Lung (tissue), 14 donors: Measurements from ENCODE around the gene TRIM74. TPM values are rescaled to one million over a fixed set of nuclear protein-coding genes. Genes with fewer than 3 reads are reported as not detected.
"Not testable (repeated sequence)": the region's sequence is repeated elsewhere in the genome, so short reads cannot be mapped to it uniquely, and the experiment has no call there.

Source experiments
- ATAC-seq: fragments of 200-7000 bp; cut with Tn5 transposase; one replicate; pipeline ENCODE4 v1.9.1; 2020; ENCODE audit warnings: moderate number of reproducible peaks; ENCODE audit not compliant: insufficient read depth, low FRiP score
- DNase-seq, 3 donors: peaks; one replicate each; pipeline ENCODE4 v3.0.0-alpha.2; 2013 to 2017
- H3K27ac ChIP-seq, 2 donors: one replicate each; pipeline ENCODE4 v1.5.1; 2013; ENCODE audit warnings: mild to moderate bottlenecking in 2 of 2, moderate library complexity in 2 of 2, control low read depth in 1 of 2, inconsistent platforms in 1 of 2, low read depth in 1 of 2, low read length in 1 of 2
- H3K27me3 ChIP-seq, 3 donors: one replicate each; pipeline ENCODE4 v1.5.1; 2013; ENCODE audit warnings: low read length in 2 of 3; ENCODE audit not compliant: control insufficient read depth in 3 of 3, insufficient read depth in 3 of 3
- H3K36me3 ChIP-seq, 4 donors: one replicate each; pipeline ENCODE4 v1.5.1; 2013; ENCODE audit warnings: low read length in 4 of 4, mild to moderate bottlenecking in 1 of 4, moderate library complexity in 1 of 4; ENCODE audit not compliant: control insufficient read depth in 4 of 4, insufficient read depth in 4 of 4
- H3K4me1 ChIP-seq, 5 donors: one replicate each; pipeline ENCODE4 v1.5.1; 2013; ENCODE audit warnings: low read length in 5 of 5, mild to moderate bottlenecking in 2 of 5, moderate library complexity in 1 of 5; ENCODE audit not compliant: control insufficient read depth in 5 of 5, insufficient read depth in 5 of 5
- H3K4me3 ChIP-seq: one replicate; pipeline ENCODE4 v1.5.1; 2013; ENCODE audit warnings: mild to moderate bottlenecking, control low read depth, moderate library complexity
- H3K9ac ChIP-seq, 2 donors: one replicate each; pipeline ENCODE4 v1.5.1; 2013; ENCODE audit warnings: low read length in 2 of 2, control low read depth in 1 of 2; ENCODE audit not compliant: insufficient read depth in 1 of 2
- H3K9me3 ChIP-seq, 4 donors: one replicate each; pipeline ENCODE4 v1.5.1; 2013; ENCODE audit warnings: low read length in 3 of 4, mild to moderate bottlenecking in 1 of 4, moderate library complexity in 1 of 4; ENCODE audit not compliant: control insufficient read depth in 4 of 4, insufficient read depth in 3 of 4
- WGBS, 2 donors: extraction: QIAGEN DNeasy Blood & Tissue Kit; methylation state at CpG; one replicate each; pipeline ENCODE4 v1.1.7; 2013; 5-methylcytosine and 5-hydroxymethylcytosine counted together
- long read RNA-seq, 5 donors: transcript quantifications; one replicate each; lab custom pipeline, GENCODE V29; 2026
- polyA plus RNA-seq, 2 donors: library from polyadenylated mRNA; stranded (reverse); fragments of 200-250 nt; gene quantifications; one replicate each; pipeline ENCODE4 v1.2.1, GENCODE V29; 2013
- total RNA-seq, 2 donors: library from RNA; depleted of rRNA in 1 of 2; stranded (reverse); fragments of >200 nt in 1 of 2; gene quantifications; one replicate each; pipeline ENCODE4 v1.2.1, GENCODE V29; 2014 to 2021
- donor health status: Bipolar disorder and iron deficiency.
- donor health status: healthy.
- donor health status: DM: yes; HTN: yes; CAD: no.

TRIM74 gene
- total RNA-seq (1 to 10 TPM in 1 of 2 donors, not detected in 1; 1.5 TPM), polyA plus RNA-seq (under 1 TPM; 0.37 to 0.53 TPM)
- long read RNA-seq, donor 1: 0 reads
- long read RNA-seq, donor 2: 0 reads
- long read RNA-seq, donor 3: 0 reads
- long read RNA-seq, donor 4: 0 reads
- long read RNA-seq, donor 5: 0 reads

DNA sequence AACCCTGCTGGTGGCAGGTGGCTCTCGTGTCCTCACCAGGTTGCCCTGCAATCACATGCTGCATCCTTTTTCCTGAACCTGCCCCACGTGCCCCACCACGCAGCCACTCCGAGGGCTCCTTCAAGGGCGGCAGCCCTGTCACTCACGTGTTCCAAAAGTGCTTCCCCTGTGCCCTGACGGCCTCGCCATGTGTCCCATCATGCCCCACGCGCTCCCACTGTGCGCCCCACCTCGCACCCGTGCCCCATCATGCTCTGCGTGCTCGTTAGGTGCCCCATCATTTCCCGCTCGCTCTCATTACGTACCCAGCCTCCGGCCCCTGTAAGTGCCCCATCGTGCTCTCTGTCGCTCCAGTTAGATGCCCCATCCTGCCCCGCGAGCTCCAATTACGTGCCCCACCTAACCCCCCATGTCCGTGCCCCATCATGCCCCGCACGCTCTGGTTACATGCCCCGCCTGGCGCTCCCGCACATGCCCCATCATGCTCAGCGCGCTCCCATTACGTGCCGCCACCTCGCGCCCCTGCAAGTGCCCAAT lies at the start of gene TRIM74:
TRIM74 (minus strand) TSS at position 487 of the 537 bp plus-strand sequence. CDS start 3,309 bp downstream, outside the sequence.
- WGBS, 2 donors: 49 to 53% methylated on average over 7 to 12 of the region's 36 CpGs

DNA sequence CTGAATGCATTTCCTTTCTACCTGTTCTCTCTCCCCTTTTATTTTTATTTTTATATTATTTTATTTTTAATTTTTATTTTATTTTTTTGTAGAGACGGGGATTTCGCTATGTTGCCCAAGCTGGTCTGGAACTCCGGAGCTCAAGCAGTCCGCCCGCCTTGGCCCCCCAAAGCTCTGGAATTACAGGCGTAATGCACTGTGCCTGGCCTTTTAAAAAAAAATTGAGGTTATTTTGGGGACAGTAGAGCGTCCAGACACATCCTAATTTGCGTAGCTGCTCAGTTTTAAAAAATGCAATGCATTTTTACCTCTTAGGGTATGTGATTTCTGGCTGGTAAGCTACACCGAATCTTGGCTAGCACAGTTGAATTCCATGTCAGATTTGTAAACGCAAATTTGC lies 37.2 kb upstream of the TRIM74 start:
- not testable (repeated sequence) for H3K9me3 ChIP-seq, H3K4me3 ChIP-seq, H3K4me1 ChIP-seq, H3K36me3 ChIP-seq, H3K9ac ChIP-seq, H3K27me3 ChIP-seq, H3K27ac ChIP-seq, ATAC-seq
- WGBS, 2 donors: 17 to 20% methylated on average over 10 of the region's 10 CpGs
- DNase-seq: peak; percentile 1 to 10 (median 9)

More for the DNA sequence above, at the start of gene TRIM74:
- H3K9ac ChIP-seq, DNase-seq, H3K4me1 ChIP-seq, H3K27me3 ChIP-seq, H3K27ac ChIP-seq, ATAC-seq, H3K4me3 ChIP-seq, H3K9me3 ChIP-seq, H3K36me3 ChIP-seq: not testable (repeated sequence)

GRCh38 chr7:73005693-73006447 lies 36.6 kb upstream of the TRIM74 start:
- not testable (repeated sequence) for H3K36me3 ChIP-seq, H3K4me1 ChIP-seq, H3K9me3 ChIP-seq, H3K27me3 ChIP-seq
- Histone ChIP-seq H3K9ac (peak overlapping the region in 1 of 2 donors; percentile 55), H3K4me3 (peak overlapping the region; percentile 73), H3K27ac (peak overlapping the region; percentile 96 to 97)
- 0% methylated on average over 42 to 49 of the region's 66 CpGs for WGBS, 2 donors
- ATAC-seq: peak; percentile 95
- peak; percentile 89 to 94 (median 92) for DNase-seq

DNA sequence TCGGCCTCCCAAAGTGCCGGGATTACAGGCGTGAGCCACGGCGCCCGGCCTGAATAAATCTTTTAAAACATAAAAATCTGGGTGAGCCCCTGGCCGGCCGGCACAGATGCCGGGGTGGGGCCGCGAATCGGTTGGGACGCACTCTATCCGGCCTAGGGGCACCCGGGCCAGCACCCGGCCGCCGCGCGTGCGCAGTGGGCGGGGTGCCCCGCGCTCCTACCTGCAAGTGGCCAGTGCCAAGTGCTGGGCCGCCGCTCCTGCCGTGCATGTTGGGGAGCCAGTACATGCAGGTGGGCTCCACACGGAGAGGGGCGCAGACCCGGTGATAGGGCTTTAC lies 36.1 kb upstream of the TRIM74 start:
- DNase-seq, H3K9me3 ChIP-seq, H3K4me1 ChIP-seq, H3K36me3 ChIP-seq, H3K27me3 ChIP-seq, H3K9ac ChIP-seq: not testable (repeated sequence)
- peak overlapping the region; percentile 96 to 97 for H3K27ac ChIP-seq
- H3K4me3 ChIP-seq: peak overlapping the region; percentile 67
- 0% methylated on average over 15 to 18 of the region's 30 CpGs for WGBS, 2 donors
- peak; percentile 97 for ATAC-seq

DNA sequence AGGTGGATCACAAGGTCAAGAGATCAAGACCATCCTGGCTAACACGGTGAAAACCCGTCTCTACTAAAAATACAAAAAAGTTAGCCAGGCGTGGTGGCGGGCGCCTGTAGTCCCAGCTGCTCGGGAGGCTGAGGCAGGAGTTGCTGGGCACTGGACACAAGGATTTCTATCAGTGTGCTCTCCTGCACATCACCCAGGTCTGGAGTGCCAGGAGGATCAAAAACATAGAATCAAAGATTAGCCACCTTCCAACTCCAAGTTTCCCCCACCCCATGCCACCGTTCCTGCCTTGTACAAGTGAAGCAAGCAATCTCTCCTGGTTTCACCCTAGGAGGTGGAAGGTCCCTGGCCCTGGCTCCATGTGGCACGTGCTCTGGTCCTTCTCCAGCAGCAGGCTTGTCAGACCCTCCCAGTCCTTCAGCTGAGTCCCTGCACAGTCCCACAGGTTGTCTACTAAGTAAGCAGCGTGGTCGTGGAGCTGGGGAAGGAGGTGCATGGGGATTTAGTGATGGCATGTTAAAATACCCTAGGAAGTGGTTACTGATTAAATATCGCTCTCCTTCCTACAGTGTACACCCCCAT lies 28.7 kb upstream of the TRIM74 start:
- H3K27me3 ChIP-seq, H3K36me3 ChIP-seq, H3K4me1 ChIP-seq, H3K4me3 ChIP-seq, DNase-seq, H3K9ac ChIP-seq, ATAC-seq, H3K27ac ChIP-seq, H3K9me3 ChIP-seq: not testable (repeated sequence)
- no CpG with 5 or more reads among the region's 11 CpGs for WGBS, 2 donors

GRCh38 chr7:72997447-72997846 lies 28.2 kb upstream of the TRIM74 start:
- not testable (repeated sequence) for H3K27me3 ChIP-seq, H3K27ac ChIP-seq, DNase-seq, H3K9ac ChIP-seq, H3K4me1 ChIP-seq, H3K36me3 ChIP-seq, H3K4me3 ChIP-seq, H3K9me3 ChIP-seq, ATAC-seq
- 61 to 65% methylated on average over 3 to 4 of the region's 8 CpGs for WGBS, 2 donors

DNA sequence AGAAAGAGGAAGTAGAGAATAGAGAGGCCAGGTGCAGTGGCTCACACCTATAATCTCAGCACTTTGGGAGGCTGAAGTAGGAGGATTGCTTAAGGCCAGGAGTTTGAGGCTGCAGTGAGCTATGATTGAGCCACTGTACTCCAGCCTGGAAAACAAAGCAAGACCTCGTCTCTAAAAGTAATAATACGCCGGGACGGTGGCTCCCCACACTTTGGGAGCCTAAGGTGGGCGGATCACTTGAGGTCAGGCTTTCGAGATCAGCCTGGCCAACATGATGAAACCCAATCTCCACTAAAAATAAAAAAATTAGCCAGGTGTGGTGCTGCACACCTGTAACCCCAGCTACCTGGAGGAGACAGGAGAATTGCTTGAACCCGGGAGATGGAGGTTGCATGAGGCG lies 26.2 kb upstream of the TRIM74 start:
- H3K4me3 ChIP-seq, ATAC-seq, H3K27ac ChIP-seq, H3K27me3 ChIP-seq, H3K4me1 ChIP-seq, DNase-seq, H3K36me3 ChIP-seq, H3K9me3 ChIP-seq, H3K9ac ChIP-seq: not testable (repeated sequence)
- 94 to 97% methylated on average over 8 of the region's 8 CpGs for WGBS, 2 donors
